Measurements from ENCODE around the gene TAS1R1.
"Not testable (repeated sequence)": the region's sequence is repeated elsewhere in the genome, so short reads cannot be mapped to it uniquely, and the experiment has no call there.

Gene TAS1R1

GRCh38 chr1:6588128-6588892 is 33.2 kb downstream of the TAS1R1 start:
- in situ Hi-C loops (cut with MboI; ENCODE audit: low sequenced_read_pairs): no loop called here

- in situ Hi-C loops (cut with MboI; ENCODE audit: low sequenced_read_pairs): no loop called here
These were observed 33.9 kb downstream of the TAS1R1 start for GRCh38 chr1:6588893-6589520.

GRCh38 chr1:6590046-6590445 is 34.9 kb downstream of the TAS1R1 start:
- in situ Hi-C loops (cut with MboI; ENCODE audit: low sequenced_read_pairs): no loop called here

- in situ Hi-C loops (cut with MboI; ENCODE audit: low sequenced_read_pairs): no loop called here
These were observed 36.1 kb downstream of the TAS1R1 start for GRCh38 chr1:6591222-6591621.

- in situ Hi-C loops (cut with MboI; ENCODE audit: low sequenced_read_pairs): no loop called here
These were observed 36.5 kb downstream of the TAS1R1 start for GRCh38 chr1:6591644-6592043.

- in situ Hi-C loops (cut with MboI; ENCODE audit: low sequenced_read_pairs): no loop called here
These were observed 37.3 kb downstream of the TAS1R1 start for GRCh38 chr1:6592441-6592840.

- in situ Hi-C loops (cut with MboI; ENCODE audit: low sequenced_read_pairs): no loop called here
These were observed 37.9 kb downstream of the TAS1R1 start for GRCh38 chr1:6592865-6593593.

GRCh38 chr1:6593810-6594209 is 38.7 kb downstream of the TAS1R1 start:
- in situ Hi-C loops (cut with MboI; ENCODE audit: low sequenced_read_pairs): no loop called here

GRCh38 chr1:6594977-6595740 is 40.1 kb downstream of the TAS1R1 start:
- in situ Hi-C loops (cut with MboI; ENCODE audit: low sequenced_read_pairs): no loop called here

GRCh38 chr1:6596351-6596750 is 41.2 kb downstream of the TAS1R1 start:
- in situ Hi-C loops (cut with MboI; ENCODE audit: low sequenced_read_pairs): no loop called here

GRCh38 chr1:6596886-6597776 is 42.0 kb downstream of the TAS1R1 start:
- in situ Hi-C loops (cut with MboI; ENCODE audit: low sequenced_read_pairs): no loop called here

- in situ Hi-C loops (cut with MboI; ENCODE audit: low sequenced_read_pairs): no loop called here
These were observed 42.6 kb downstream of the TAS1R1 start for GRCh38 chr1:6597777-6598131.

GRCh38 chr1:6599141-6599975 is 44.3 kb downstream of the TAS1R1 start:
- in situ Hi-C loops (cut with MboI; ENCODE audit: low sequenced_read_pairs): no loop called here

GRCh38 chr1:6599991-6600390 is 44.9 kb downstream of the TAS1R1 start:
- in situ Hi-C loops (cut with MboI; ENCODE audit: low sequenced_read_pairs): not testable (repeated sequence)

GRCh38 chr1:6600410-6601048 is 45.4 kb downstream of the TAS1R1 start:
- in situ Hi-C loops (cut with MboI; ENCODE audit: low sequenced_read_pairs): no loop called here

GRCh38 chr1:6601049-6601922 is 46.2 kb downstream of the TAS1R1 start:
- in situ Hi-C loops (cut with MboI; ENCODE audit: low sequenced_read_pairs): no loop called here

GRCh38 chr1:6601923-6602668 is 47.0 kb downstream of the TAS1R1 start:
- in situ Hi-C loops (cut with MboI; ENCODE audit: low sequenced_read_pairs): no loop called here
